ENCODE results near the gene C1R.
"Not testable (repeated sequence)": the region's sequence is repeated elsewhere in the genome, so short reads cannot be mapped to it uniquely, and the experiment has no call there.

C1R gene

GRCh38 chr12:7067096-7067495 is 25.1 kb downstream of the C1R start:
- no peak for DNase-seq (ENCODE audit: low read depth)

GRCh38 chr12:7066596-7066995 is 25.6 kb downstream of the C1R start:
- DNase-seq (ENCODE audit: low read depth), result no peak

GRCh38 chr12:7065073-7065623 is 27.1 kb downstream of the C1R start:
- DNase-seq (ENCODE audit: low read depth), result no peak

GRCh38 chr12:7064516-7064915 is 27.7 kb downstream of the C1R start:
- DNase-seq (ENCODE audit: low read depth), result no peak

- DNase-seq (ENCODE audit: low read depth), result no peak
Observed at GRCh38 chr12:7061596-7061995, 30.6 kb downstream of the C1R start.

- DNase-seq (ENCODE audit: low read depth), result no peak
Observed at GRCh38 chr12:7061138-7061537, 31.1 kb downstream of the C1R start.

- DNase-seq (ENCODE audit: low read depth), result no peak
Observed at GRCh38 chr12:7060353-7060954, 31.8 kb downstream of the C1R start, which contains the start of gene C1S. Gene C1S, plus strand, starts transcription at chr12:7060718. Its CDS starts 1,195 bp downstream, at chr12:7061913.

GRCh38 chr12:7059780-7060179 is 32.5 kb downstream of the C1R start:
- DNase-seq (ENCODE audit: low read depth), result no peak

GRCh38 chr12:7058850-7059395 is 33.3 kb downstream of the C1R start:
- DNase-seq (ENCODE audit: low read depth), result no peak

- no peak for DNase-seq (ENCODE audit: low read depth)
Observed at GRCh38 chr12:7058163-7058845, 33.9 kb downstream of the C1R start.

GRCh38 chr12:7055736-7056135 is 36.5 kb downstream of the C1R start:
- not testable (repeated sequence) for DNase-seq (ENCODE audit: low read depth)

GRCh38 chr12:7054925-7055324 is 37.3 kb downstream of the C1R start:
- no peak for DNase-seq (ENCODE audit: low read depth)

- DNase-seq (ENCODE audit: low read depth), result not testable (repeated sequence)
Observed at GRCh38 chr12:7049973-7050372, 42.3 kb downstream of the C1R start.

- DNase-seq (ENCODE audit: low read depth), result not testable (repeated sequence)
Observed at GRCh38 chr12:7049445-7049951, 42.7 kb downstream of the C1R start.

GRCh38 chr12:7047306-7047705 is 44.9 kb downstream of the C1R start:
- no peak for DNase-seq (ENCODE audit: low read depth)

- no peak for DNase-seq (ENCODE audit: low read depth)
Observed at GRCh38 chr12:7046383-7047105, 45.7 kb downstream of the C1R start.

- no peak for DNase-seq (ENCODE audit: low read depth)
Observed at GRCh38 chr12:7045913-7046312, 46.3 kb downstream of the C1R start.

GRCh38 chr12:7042842-7043241 is 49.4 kb downstream of the C1R start:
- no peak for DNase-seq (ENCODE audit: low read depth)

GRCh38 chr12:7039403-7039802 is 52.8 kb downstream of the C1R start:
- no peak for DNase-seq (ENCODE audit: low read depth)

GRCh38 chr12:7038591-7038990 is 53.7 kb downstream of the C1R start:
- no peak for DNase-seq (ENCODE audit: low read depth)

- DNase-seq (ENCODE audit: low read depth), result not testable (repeated sequence)
Observed at GRCh38 chr12:7037411-7037810, 54.8 kb downstream of the C1R start.

GRCh38 chr12:7035463-7035862 is 56.8 kb downstream of the C1R start:
- DNase-seq (ENCODE audit: low read depth), result no peak

All from activated T-helper 1 cell treated with Interleukin-2 at 50 U/mL for 16 hours (primary cell).